HepG2 (cell line): ENCODE results near the gene PGAP1. TPM values are rescaled to one million over a fixed set of nuclear protein-coding genes. Genes with fewer than 3 reads are reported as not detected.

ENCODE experiments used
- ATAC-seq: fragments of 200-7000 bp; cut with Tn5 transposase; 3 replicates; pipeline ENCODE4 v1.9.1; 2020; ENCODE audit warnings: mild to moderate bottlenecking, moderate library complexity
- BruUV-seq: library from RNA; stranded (reverse); fragments of 400-500 nt; replicated peaks from 2 replicates; lab custom pipeline; 2021; lab: Mats Ljungman, UMichigan
- CTCF ChIA-PET: fragments of 300-600 bp; formaldehyde crosslinking; extraction: SDS; loops from one replicate; lab custom pipeline; 2021; ENCODE audit warnings: low total read pairs, inconsistent platforms, low intra/inter-chr PET ratio; lab: Yijun Ruan, JAX
- POLR2A ChIA-PET: fragments of 350-600 bp; sonication (Branson Sonifier 250); formaldehyde crosslinking; loops from one replicate; lab custom pipeline; 2020; ENCODE audit warnings: antibody characterized with exemption, inconsistent platforms; lab: Yijun Ruan, JAX
- DNase-seq: peaks from one replicate; pipeline ENCODE4 v3.0.0-alpha.2; 2015; ENCODE audit warnings: low spot score
- FAIRE-seq: peaks from 3 replicates; lab custom pipeline; 2011; peaks lifted over from hg19 to GRCh38; lab: Jason Lieb, UNC
- H2AFZ ChIP-seq: one replicate; pipeline ENCODE4 v1.6.1; 2011; ENCODE audit warnings: low read length, inconsistent platforms
- H3K27ac ChIP-seq: fragments of 300-600 bp; 3 replicates; pipeline ENCODE4 v1.8.0; 2011; ENCODE audit warnings: mixed run types, mild to moderate bottlenecking, mixed read lengths, low read length, inconsistent platforms; ENCODE audit not compliant: insufficient read depth; ENCODE audit errors: extremely low read length
- H3K27me3 ChIP-seq, 2 experiments: fragments of 200-600 bp in 1 of 2; 2 replicates in 1 of 2; 3 replicates in 1 of 2; pipeline versions ENCODE4 v1.6.0 to v1.8.0; 2011; ENCODE audit warnings: low read length in 2 of 2, mild to moderate bottlenecking in 2 of 2, moderate library complexity in 2 of 2, inconsistent platforms in 1 of 2; ENCODE audit not compliant: insufficient read depth in 2 of 2, control insufficient read depth in 1 of 2
- H3K36me3 ChIP-seq, 2 experiments: fragments of 200-600 bp in 1 of 2; replicated peaks in 1 of 2; 2 replicates in 1 of 2; 3 replicates in 1 of 2; pipeline versions ENCODE4 v1.5.1 to v1.8.0; 2011; ENCODE audit warnings: low read length in 2 of 2, inconsistent platforms in 1 of 2; ENCODE audit not compliant: insufficient read depth in 2 of 2, control insufficient read depth in 1 of 2
- H3K4me1 ChIP-seq: 2 replicates; pipeline ENCODE4 v1.5.1; 2012; ENCODE audit warnings: low read length, inconsistent platforms; ENCODE audit not compliant: insufficient read depth
- H3K4me2 ChIP-seq: 2 replicates; pipeline ENCODE4 v1.6.0; 2011; ENCODE audit warnings: low read depth, low read length, inconsistent platforms
- H3K4me3 ChIP-seq, 3 experiments: fragments of 200-600 bp in 1 of 3; sonication (generic), shearing (Covaris generic) in 1 of 3; replicated peaks in 1 of 3; 2 replicates each; pipeline ENCODE4 v1.5.1; 2011 to 2016; ENCODE audit warnings: low read length in 3 of 3, inconsistent platforms in 2 of 3, low read depth in 2 of 3, mild to moderate bottlenecking in 2 of 3, control low read depth in 1 of 3, mixed read lengths in 1 of 3; ENCODE audit not compliant: insufficient read depth in 1 of 3
- H3K79me2 ChIP-seq: one replicate; pipeline ENCODE4 v1.6.1; 2011; ENCODE audit warnings: low read length, inconsistent platforms; ENCODE audit not compliant: insufficient read depth
- H3K9ac ChIP-seq: 2 replicates; pipeline ENCODE4 v1.6.0; 2011; ENCODE audit warnings: mild to moderate bottlenecking, low read depth, low read length, inconsistent platforms; ENCODE audit not compliant: insufficient read depth
- H3K9me3 ChIP-seq: 2 replicates; pipeline ENCODE4 v1.5.1; 2012; ENCODE audit warnings: mild to moderate bottlenecking, low read length
- H4K20me1 ChIP-seq: 2 replicates; pipeline ENCODE4 v1.6.0; 2011; ENCODE audit warnings: inconsistent platforms, mild to moderate bottlenecking, low read length, moderate library complexity; ENCODE audit not compliant: insufficient read depth
- CBX2 ChIP-seq, 2 experiments: fragments of 200-600 bp in 1 of 2; sonication (generic); formaldehyde crosslinking in 1 of 2; IDR thresholded peaks; 2 replicates each; pipeline versions ENCODE4 v1.7.0 to v1.8.1; 2018 to 2022; ENCODE audit warnings: low read depth in 2 of 2, low read length in 1 of 2, mild to moderate bottlenecking in 1 of 2, missing genetic modification reagents in 1 of 2
- HDAC6 ChIP-seq: fragments of 200-600 bp; sonication (generic); IDR thresholded peaks from 2 replicates; pipeline ENCODE4 v1.7.0; 2017; ENCODE audit warnings: mild to moderate bottlenecking, antibody characterized with exemption, low read length, low read depth
- PAF1 ChIP-seq: IDR thresholded peaks from 2 replicates; pipeline ENCODE4 v1.6.1; 2016; ENCODE audit warnings: missing genetic modification reagents, missing compliant biosample characterization
- SMARCE1 ChIP-seq: fragments of 450-650 bp; IDR thresholded peaks from 2 replicates; pipeline ENCODE4 v1.6.1; 2017; ENCODE audit warnings: borderline replicate concordance
- YEATS2 ChIP-seq: sonication (generic); formaldehyde crosslinking; IDR thresholded peaks from 2 replicates; pipeline ENCODE4 v1.4.0; 2020; ENCODE audit warnings: missing genetic modification reagents, borderline replicate concordance
- ZFP1 ChIP-seq: IDR thresholded peaks from 2 replicates; pipeline ENCODE4 v1.6.1; 2016
- ZNF160 ChIP-seq: sonication (generic); formaldehyde crosslinking; IDR thresholded peaks from 2 replicates; pipeline ENCODE4 v1.8.0; 2022; ENCODE audit warnings: mild to moderate bottlenecking, inconsistent platforms, missing genetic modification reagents
- ZNF660 ChIP-seq: sonication (generic); formaldehyde crosslinking; IDR thresholded peaks from 2 replicates; pipeline ENCODE4 v1.5.1; 2020; ENCODE audit warnings: mild to moderate bottlenecking, low read depth, missing genetic modification reagents, borderline replicate concordance
- ZNF713 ChIP-seq: sonication (generic); formaldehyde crosslinking; IDR thresholded peaks from 2 replicates; pipeline ENCODE4 v1.4.0; 2020; ENCODE audit warnings: mild to moderate bottlenecking, missing genetic modification reagents
- WGBS: methylation state at CpG from one replicate; pipeline ENCODE4 v1.1.6; 2017; ENCODE audit warnings: low lambda C conversion rate; 5-methylcytosine and 5-hydroxymethylcytosine counted together
- in situ Hi-C: cut with HindIII; loops from 2 replicates; pipeline ENCODE4 v1.10.0; 2017; ENCODE audit warnings: low pct_unique_long_range_greater_than_20kb; ENCODE audit not compliant: extremely low pct_ligation_motif_present
- intact Hi-C: fragments of 100-400 bp; cut with micrococcal nuclease; formaldehyde crosslinking; loops from one replicate; pipeline ENCODE4 v1.10.0; 2022; ENCODE audit not compliant: unreplicated experiment
- polyA plus RNA-seq, 8 experiments: library from polyadenylated mRNA; depleted of rRNA in 3 of 8; stranded (reverse) in 7 of 8; unstranded in 1 of 8; fragments of >200 nt; fragmentation: Illumina TruSeq in 4 of 8; extraction: Trizol in 4 of 8; gene quantifications; 2 replicates each; pipeline versions ENCODE4 v1.2.1 to v1.2.3, GENCODE V29; 2011 to 2016; ENCODE audit warnings: low read depth in 4 of 8, missing spikeins in 1 of 8, mixed read lengths in 1 of 8; ENCODE audit not compliant: insufficient read depth in 1 of 8
- total RNA-seq, 5 experiments: library from RNA; depleted of rRNA; stranded (reverse); fragments of >200 nt; fragmentation: Illumina TruSeq; extraction: Trizol; gene quantifications; 2 replicates each; pipeline ENCODE4 v1.2.3, GENCODE V29; 2016; ENCODE audit warnings: low read depth in 1 of 5
- TF ChIP-seq, protein P1 (sequence below): sonication (generic); formaldehyde crosslinking; IDR thresholded peaks from 2 replicates; pipeline ENCODE4 v1.8.0; 2022; ENCODE audit warnings: missing genetic modification reagents, low read depth, mild to moderate bottlenecking, borderline replicate concordance
- TF ChIP-seq, protein P2 (sequence below): fragments of 450-650 bp; IDR thresholded peaks from 2 replicates; pipeline ENCODE4 v1.6.1; 2016
- TF ChIP-seq, protein P3 (sequence below), 2 experiments: sonication (generic) in 1 of 2; formaldehyde crosslinking in 1 of 2; IDR thresholded peaks; 2 replicates each; pipeline versions ENCODE4 v1.4.0 to v1.6.1; 2018 to 2020; ENCODE audit warnings: missing genetic modification reagents in 2 of 2, borderline replicate concordance in 1 of 2, low read depth in 1 of 2, mild to moderate bottlenecking in 1 of 2, missing biosample characterization in 1 of 2
- TF ChIP-seq, protein P4 (sequence below): sonication (generic); formaldehyde crosslinking; IDR thresholded peaks from 2 replicates; pipeline ENCODE4 v1.4.0; 2020; ENCODE audit warnings: mild to moderate bottlenecking, missing genetic modification reagents
- TF ChIP-seq, protein P5 (sequence below): IDR thresholded peaks from 2 replicates; pipeline ENCODE4 v1.6.1; 2016; ENCODE audit warnings: mild to moderate bottlenecking, missing biosample characterization, missing genetic modification reagents

Gene PGAP1
- total and polyA plus RNA-seq, 2 of the 13 experiments (the other 11 are each of a cell fraction or from before 2014, with no cell fraction given) = 4.1 to 6.4 TPM

DNA sequence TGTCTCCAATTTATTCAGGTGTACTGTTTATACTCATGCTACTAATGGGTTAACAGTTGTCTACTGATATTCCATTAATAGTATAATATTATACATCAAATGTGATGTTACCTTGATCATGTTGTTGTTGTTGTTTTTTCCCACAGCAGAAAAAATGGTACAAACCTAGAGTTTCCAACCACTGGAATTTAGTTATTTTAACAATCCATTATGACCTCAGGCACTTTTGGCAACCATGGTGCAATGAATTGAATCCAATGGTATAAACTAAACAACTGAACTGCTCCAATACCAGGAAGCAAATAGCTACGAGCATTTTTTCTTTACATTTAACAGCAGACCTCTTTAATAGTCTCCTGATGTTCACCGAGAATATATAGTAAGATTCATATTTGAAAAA lies 86.3 kb downstream of the PGAP1 start:
- Histone ChIP-seq H3K4me2 (no peak overlapping the region), H2AFZ (no peak overlapping the region), H3K9me3 (no peaks in the 10 kb centered on the region), H4K20me1 (no peaks in the 10 kb centered on the region), H3K36me3 (peaks cover 5 to 16% of the 10 kb centered on the region in 2 experiments; a peak in 3 of 5 replicates), H3K27ac (no peak overlapping the region), H3K4me3 (no peak overlapping the region), H3K4me1 (no peaks in the 10 kb centered on the region), H3K79me2 (no peaks in the 10 kb centered on the region), H3K9ac (no peak overlapping the region), H3K27me3 (no peaks in the 10 kb centered on the region)
- no TSS peak for BruUV-seq
- TF ChIP-seq SMARCE1 (no peak), ZNF160 (CRISPR knock-in tag) (no peak)
- ChIA-PET CTCF (no interaction called here), POLR2A (no interaction called here)
- FAIRE-seq (no peak), ATAC-seq (no peak), DNase-seq (no peak)
- in situ Hi-C loops = no loop called here
- 98% methylated on average over 2 of the region's 2 CpGs for WGBS
- intact Hi-C loops = no loop called here

DNA sequence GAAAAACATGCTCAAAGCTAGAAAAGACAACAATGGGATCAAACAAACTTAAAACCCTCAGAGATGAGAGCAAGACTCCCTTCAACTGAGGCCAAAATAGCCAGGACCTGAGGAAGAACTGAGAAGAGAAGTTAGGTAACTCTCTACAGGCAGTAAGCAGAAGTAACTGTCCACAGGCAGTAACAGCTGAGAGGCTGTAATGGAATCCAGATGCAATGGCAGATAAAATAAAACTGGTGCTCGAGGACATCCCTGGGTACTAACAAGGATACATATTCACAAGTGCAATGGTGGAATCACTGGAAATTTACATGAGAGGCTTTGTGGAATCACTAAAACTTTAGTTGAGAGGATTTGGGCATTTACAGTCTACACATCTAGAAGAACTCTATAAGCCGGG lies 86.9 kb downstream of the PGAP1 start:
- Histone ChIP-seq H3K4me3 (no peak overlapping the region), H4K20me1 (no peaks in the 10 kb centered on the region), H2AFZ (no peak overlapping the region), H3K9me3 (no peaks in the 10 kb centered on the region), H3K27me3 (no peaks in the 10 kb centered on the region), H3K9ac (no peak overlapping the region), H3K36me3 (peaks cover 5 to 14% of the 10 kb centered on the region in 2 experiments; a peak in 3 of 5 replicates), H3K4me2 (no peak overlapping the region), H3K4me1 (no peaks in the 10 kb centered on the region), H3K27ac (no peak overlapping the region), H3K79me2 (no peaks in the 10 kb centered on the region)
- DNase-seq (no peak), ATAC-seq (no peak), FAIRE-seq (no peak)
- intact Hi-C loops (no loop called here), in situ Hi-C loops (no loop called here)
- ChIA-PET CTCF (no interaction called here), POLR2A (no interaction called here)
- BruUV-seq = no TSS peak
- WGBS = 98% methylated on average over 2 of the region's 2 CpGs
- TF ChIP-seq, protein P1, sequence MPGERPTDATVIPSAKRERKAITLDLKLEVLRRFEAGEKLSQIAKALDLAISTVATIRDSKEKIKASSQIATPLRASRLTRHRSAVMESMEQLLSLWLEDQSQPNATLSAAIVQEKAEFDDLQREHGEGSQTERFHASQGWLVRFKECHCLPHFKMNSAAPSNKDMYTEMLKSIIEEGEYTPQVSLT (CRISPR knock-in tag) = no peak
- TF ChIP-seq PAF1 (CRISPR knock-in tag) (no peak), YEATS2 (CRISPR knock-in tag) (no peak), CBX2 (IDR thresholded peaks at IDR 0.05; ENCODE audit: low read depth, low read length) (no peak), CBX2 (CRISPR knock-in tag; IDR thresholded peaks at IDR 0.05; ENCODE audit: low read depth) (no peak), ZNF660 (CRISPR knock-in tag) (no peak), ZNF713 (no peak), ZFP1 (no peak), HDAC6 (no peak)
- TF ChIP-seq, protein P2, sequence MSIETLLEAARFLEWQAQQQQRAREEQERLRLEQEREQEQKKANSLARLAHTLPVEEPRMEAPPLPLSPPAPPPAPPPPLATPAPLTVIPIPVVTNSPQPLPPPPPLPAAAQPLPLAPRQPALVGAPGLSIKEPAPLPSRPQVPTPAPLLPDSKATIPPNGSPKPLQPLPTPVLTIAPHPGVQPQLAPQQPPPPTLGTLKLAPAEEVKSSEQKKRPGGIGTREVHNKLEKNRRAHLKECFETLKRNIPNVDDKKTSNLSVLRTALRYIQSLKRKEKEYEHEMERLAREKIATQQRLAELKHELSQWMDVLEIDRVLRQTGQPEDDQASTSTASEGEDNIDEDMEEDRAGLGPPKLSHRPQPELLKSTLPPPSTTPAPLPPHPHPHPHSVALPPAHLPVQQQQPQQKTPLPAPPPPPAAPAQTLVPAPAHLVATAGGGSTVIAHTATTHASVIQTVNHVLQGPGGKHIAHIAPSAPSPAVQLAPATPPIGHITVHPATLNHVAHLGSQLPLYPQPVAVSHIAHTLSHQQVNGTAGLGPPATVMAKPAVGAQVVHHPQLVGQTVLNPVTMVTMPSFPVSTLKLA = no peak
- TF ChIP-seq, protein P3, sequence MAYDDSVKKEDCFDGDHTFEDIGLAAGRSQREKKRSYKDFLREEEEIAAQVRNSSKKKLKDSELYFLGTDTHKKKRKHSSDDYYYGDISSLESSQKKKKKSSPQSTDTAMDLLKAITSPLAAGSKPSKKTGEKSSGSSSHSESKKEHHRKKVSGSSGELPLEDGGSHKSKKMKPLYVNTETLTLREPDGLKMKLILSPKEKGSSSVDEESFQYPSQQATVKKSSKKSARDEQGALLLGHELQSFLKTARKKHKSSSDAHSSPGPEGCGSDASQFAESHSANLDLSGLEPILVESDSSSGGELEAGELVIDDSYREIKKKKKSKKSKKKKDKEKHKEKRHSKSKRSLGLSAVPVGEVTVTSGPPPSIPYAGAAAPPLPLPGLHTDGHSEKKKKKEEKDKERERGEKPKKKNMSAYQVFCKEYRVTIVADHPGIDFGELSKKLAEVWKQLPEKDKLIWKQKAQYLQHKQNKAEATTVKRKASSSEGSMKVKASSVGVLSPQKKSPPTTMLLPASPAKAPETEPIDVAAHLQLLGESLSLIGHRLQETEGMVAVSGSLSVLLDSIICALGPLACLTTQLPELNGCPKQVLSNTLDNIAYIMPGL (CRISPR knock-in tag; IDR thresholded peaks at IDR 0.05; ENCODE audit: borderline replicate concordance in 1 of 2, low read depth in 1 of 2) = no peak
- TF ChIP-seq, protein P4, sequence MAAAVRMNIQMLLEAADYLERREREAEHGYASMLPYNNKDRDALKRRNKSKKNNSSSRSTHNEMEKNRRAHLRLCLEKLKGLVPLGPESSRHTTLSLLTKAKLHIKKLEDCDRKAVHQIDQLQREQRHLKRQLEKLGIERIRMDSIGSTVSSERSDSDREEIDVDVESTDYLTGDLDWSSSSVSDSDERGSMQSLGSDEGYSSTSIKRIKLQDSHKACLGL (CRISPR knock-in tag) = no peak
- TF ChIP-seq, protein P5, sequence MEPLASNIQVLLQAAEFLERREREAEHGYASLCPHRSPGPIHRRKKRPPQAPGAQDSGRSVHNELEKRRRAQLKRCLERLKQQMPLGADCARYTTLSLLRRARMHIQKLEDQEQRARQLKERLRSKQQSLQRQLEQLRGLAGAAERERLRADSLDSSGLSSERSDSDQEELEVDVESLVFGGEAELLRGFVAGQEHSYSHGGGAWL (CRISPR knock-in tag) = no peak
